Measurements from ENCODE around the gene AGRP.
"Not testable (repeated sequence)": the region's sequence is repeated elsewhere in the genome, so short reads cannot be mapped to it uniquely, and the experiment has no call there.

The AGRP gene, protein sequence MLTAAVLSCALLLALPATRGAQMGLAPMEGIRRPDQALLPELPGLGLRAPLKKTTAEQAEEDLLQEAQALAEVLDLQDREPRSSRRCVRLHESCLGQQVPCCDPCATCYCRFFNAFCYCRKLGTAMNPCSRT

DNA sequence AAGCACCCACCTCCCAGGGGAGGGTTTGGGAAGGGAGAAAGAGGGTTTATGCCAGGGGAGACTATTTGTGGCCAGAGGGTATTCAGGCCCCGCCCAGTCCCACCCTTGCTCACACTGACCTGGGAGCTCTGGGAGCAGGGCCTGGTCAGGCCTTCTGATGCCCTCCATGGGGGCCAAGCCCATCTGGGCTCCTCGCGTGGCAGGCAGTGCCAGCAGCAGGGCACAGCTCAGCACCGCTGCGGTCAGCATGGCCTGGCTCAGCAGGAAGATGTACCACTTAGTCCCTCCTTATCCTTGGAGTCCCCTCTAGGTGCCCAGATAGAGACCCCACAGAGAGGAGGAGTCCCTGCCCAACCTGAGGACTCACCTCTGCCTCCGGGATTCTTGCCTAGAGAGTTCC is at the start of gene AGRP:
TSS of gene AGRP (minus strand) at position 398 of the 400 bp plus-strand sequence. CDS start at position 249, 149 bp downstream.
- peak in 1 of 10 donors; percentile 61 for DNase-seq
- intact Hi-C loops (cut with DNase I): loop anchor here (5.0 kb wide), 1 partner anchor 34 kb away; no protein-coding TSS in a partner anchor

DNA sequence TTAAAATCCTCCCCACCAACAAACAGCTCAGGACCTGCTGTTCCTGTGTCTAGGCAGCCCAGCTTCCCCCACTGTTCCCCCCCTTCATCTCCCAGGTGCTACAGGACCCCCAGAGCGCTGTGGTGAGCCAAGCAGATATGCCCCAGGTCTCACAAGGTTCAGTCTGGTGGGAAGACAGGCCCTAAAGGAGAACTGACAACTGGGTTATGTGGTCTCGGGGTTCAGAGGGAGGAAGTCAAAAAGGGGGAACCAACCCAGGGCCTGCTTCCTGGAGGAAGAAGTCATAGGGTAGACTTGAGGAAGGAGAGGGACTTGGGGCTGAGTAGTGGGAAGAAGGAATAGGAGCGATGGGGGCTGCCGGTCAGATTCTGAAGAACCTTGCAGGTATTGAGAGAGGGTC is 47.9 kb upstream of the AGRP start:
- intact Hi-C loops (cut with DNase I): no loop called here
- peak in 1 of 10 donors; percentile 57 for DNase-seq

DNA sequence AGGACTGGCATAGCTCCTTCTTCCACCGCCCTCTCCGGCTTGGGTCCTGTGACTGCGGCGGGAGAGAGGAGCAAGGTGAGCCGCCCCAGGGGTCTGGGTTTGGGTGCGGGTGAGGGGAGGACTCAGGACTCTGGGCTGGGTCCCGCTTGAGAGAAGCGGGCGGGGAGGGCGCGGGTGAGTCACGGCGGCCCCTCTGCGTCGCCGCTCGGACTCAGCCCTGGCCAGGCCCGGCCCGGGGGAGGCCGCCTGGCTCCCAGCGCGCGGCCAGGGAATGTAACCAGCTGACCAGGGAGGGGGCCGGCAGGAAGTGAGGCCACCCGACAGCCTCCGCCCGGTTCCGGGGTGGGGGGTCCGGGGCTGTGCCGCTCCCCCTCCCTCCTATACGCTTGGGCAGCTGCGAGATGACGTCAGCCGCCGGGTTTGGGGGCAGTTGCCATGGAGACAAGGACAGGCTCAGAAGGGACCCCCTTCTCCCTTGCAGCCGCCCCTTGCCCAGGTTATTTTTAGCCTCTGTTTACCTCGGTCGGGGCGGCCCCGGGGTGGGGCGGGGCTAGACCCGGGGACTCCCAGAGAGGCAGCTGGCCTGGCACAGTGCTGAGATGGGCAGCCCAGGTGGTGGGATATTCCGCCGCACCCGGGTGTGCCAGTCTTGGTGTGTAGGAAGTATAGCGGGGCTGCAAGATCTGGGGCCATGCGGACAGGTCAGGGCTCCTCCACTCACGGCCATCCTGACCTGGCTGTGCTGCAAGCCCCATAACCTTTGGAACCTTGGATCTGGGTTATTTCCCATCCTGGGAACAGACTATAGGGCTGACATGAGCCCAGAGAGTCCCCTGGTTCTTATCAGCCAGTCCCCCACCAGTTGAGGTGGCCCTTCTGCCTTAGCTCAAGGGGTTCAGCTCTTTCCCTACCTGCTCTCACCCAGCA is 46.9 kb upstream of the AGRP start:
- peak in 9 of 10 donors; percentile 46 to 96 (median 72) for DNase-seq
- intact Hi-C loops (cut with DNase I): no loop called here

DNA sequence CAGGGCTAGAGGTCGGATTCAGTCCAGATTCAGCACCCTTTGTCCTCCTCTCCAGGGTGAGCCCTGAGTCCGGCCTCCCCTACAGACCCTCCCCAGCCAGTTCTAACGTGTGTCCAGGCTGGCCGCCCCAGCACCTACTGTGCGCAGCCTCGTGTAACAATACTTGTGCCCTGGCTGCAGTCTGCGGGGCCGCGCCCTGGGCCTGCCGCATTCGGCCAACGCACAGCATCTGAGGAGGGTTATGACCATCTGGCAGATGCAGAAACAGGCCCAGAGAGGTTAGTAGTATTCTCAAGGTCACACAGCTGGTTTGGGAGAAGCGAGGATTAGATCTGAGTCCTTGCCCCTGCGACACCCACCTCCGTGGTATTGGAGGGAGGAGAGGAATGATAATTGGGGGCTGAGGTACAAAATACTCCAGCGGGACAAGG is 46.2 kb upstream of the AGRP start:
- no peak for DNase-seq
- intact Hi-C loops (cut with DNase I): loop anchor here (10.0 kb wide), 1 partner anchor 315 kb away; the partner anchor contains the start of genes CENPT, NUTF2 and THAP11

DNA sequence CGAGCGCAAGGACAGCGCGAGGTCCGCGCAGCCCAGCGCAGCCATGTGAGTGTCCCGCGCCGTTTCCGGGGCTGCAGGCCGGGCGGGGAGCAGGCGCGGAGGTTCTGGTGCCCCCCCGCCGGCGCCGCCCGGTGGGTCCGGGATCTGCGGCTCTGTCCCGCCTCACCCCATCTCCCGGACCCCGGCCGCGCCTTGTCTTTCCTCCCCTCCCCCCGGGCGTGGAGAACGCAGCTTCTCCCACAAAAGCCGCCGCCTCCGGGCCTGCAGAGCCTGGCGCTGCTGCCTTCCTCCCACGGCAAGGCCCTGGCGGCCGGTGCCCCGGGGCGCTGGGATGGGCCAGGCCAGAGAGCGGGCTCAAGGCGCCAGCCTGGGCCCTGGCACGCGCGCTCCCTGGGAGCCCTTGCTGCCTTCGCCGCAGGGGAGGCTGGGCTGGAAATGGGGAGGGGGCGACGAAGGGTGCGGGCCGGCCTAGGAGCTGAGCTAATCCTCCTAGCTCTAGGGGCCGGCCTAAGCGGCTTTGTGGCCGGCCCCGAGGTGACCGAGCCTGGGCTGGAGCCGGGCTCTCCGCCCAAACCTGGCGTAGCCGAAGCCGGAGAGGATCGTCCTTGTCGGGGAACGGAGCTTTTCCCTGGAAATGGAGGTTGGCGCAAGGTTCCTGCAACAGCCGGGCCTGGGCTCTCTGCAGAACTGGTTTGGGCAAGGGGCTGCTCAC is 45.7 kb upstream of the AGRP start:
- intact Hi-C loops (cut with DNase I): loop anchor here (10.0 kb wide), 1 partner anchor 316 kb away; the partner anchor contains the start of genes CENPT, NUTF2 and THAP11
- peak in 1 of 10 donors; percentile 89 for DNase-seq

DNA sequence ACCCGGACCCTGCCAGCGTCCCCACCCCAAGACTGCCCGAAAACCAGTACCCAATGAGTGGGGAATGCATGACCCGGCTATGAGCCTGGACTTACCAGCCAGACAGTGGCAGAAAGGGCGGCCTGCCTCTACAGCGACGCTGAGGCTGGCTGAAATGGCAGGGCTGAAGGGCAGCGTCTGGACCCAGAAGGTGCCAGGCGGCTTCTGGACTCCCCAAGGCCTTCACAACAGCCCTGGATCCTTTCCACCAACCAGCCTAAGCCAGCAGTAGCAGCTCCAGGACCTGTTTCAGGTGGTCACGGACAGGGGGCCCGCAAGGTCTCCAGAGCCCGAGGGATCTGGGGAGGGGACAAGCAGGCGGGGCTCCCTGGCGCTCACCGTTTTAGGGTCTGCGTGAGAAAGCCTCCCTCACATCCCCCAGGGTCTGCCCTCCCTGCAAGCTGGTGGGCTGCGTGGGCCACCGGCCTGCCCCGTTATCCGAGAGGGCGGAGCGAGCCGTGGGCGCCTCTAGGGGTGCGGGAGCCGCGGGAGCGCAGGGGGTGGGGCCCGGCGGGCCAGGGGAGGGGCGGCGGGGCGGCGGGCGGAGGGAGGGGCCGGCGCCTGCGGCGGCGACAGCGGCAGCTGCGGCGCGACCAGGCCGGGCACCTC is 45.0 kb upstream of the AGRP start, which contains the start of gene RIPOR1:
TSS of gene RIPOR1 (plus strand) at position 608 of the 648 bp plus-strand sequence. CDS start 9,618 bp downstream, outside the sequence.
- intact Hi-C loops (cut with DNase I): loop anchor here (10.0 kb wide), 1 partner anchor 316 kb away; the partner anchor contains the start of genes CENPT, NUTF2 and THAP11
- DNase-seq: peak in 6 of 10 donors; percentile 61 to 94 (median 83)

DNA sequence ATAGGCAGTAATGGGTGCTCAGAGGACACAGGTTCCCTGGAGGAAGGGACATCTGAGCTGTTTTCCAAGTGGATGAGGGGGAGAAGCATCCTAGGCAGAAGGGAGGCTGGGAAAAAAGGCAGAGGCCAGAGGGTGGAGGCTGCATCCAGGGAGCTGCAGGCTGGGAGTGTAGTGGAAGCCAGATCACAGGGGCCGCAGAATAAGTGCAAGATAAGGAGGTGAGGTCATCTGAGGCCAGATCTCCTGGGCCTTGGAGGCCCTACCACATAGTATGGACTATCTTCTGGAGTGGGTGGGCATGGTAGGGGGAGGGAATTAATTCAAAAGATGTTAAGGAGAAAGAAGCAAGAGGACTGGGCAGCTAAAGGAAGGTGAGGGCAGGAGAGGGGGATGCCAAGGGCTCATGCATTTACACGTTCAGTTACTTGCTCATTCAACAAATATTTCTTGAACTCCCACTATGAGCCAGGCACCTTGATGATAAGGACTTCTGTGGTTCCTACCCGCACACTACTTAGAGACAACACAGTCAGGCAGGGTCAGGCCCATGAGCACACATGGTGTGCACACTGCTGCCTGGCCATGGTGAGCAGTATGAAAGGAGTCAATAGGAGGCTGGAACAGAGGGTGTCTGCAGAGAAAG is 42.9 kb upstream of the AGRP start:
- intact Hi-C loops (cut with DNase I): loop anchor here (10.0 kb wide), 1 partner anchor 319 kb away; the partner anchor contains the start of genes CENPT, NUTF2 and THAP11
- DNase-seq: no peak

DNA sequence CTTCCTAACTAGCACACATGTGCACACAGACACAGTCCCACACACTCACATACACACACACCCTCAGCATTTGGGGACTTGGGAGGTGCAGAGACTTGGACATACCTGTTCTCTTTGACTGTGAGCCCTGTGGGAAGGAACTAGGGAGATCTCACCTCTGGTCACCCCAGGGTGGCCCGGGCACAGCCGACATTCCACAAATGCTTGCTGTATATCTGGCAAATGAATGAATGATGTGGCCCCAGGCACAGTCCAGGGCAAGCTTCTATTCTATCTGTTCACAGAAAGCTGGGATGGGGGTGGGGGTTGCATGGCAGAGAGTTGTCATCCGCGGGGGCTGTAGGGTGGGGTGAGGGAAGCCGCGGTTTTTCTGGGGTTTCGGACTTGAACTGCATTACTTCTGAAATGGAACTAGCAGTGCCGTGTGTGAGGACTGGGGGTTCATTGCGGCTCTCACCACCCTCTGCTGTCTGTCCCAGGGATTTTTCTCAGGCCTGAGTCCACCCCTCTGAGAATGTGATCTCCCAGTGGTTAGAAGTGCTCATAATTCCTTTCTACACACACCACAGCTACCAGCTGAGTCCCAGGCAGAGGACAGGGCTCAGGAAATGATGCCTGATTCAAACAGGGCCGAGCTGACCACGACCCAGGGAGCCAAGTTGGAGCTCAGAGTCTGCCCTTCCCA is 42.0 kb upstream of the AGRP start:
- no peak for DNase-seq
- intact Hi-C loops (cut with DNase I): loop anchor here (10.0 kb wide), 1 partner anchor 319 kb away; the partner anchor contains the start of genes CENPT, NUTF2 and THAP11

DNA sequence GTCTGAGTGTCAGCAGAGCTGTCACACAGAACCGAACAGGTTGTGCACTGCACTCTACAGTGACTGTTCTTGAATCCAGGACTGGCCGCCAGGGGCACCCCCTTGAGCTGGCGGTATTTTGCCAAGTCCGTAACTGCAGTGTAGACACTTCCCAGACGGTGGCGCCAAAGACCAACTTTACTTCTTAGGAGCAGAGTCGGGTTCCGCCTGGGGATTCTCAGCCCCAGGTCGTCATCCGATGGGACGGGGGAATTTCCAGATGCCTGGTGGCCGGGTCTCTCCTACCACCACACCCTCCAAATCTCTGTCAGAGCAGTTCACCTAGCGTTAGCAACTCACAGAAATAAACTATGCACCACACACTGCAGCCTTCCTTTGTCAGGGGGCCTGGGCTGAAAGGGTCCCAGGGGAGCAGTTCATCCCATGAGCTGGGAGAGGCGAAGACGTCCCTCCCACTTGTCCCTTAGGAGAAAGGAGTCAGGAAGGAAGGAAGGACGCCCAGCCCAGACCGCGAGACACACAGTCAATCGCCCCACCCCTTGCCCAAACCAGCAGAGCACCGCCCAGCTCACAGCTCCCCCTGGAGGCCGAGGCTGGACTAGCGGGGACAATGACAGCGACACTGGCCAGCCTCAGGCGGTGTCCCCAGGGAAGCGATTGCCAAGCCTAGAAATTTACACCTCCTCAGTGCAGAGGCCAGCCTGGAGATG is 37.9 kb upstream of the AGRP start:
- DNase-seq: peak; percentile 86 to 99 (median 96)
- intact Hi-C loops (cut with DNase I): loop anchor here (1.0 to 10.0 kb wide), 3 partner anchors 41 to 324 kb away; partner anchors contain the start of genes CENPT, CTCF, NUTF2 and THAP11

DNA sequence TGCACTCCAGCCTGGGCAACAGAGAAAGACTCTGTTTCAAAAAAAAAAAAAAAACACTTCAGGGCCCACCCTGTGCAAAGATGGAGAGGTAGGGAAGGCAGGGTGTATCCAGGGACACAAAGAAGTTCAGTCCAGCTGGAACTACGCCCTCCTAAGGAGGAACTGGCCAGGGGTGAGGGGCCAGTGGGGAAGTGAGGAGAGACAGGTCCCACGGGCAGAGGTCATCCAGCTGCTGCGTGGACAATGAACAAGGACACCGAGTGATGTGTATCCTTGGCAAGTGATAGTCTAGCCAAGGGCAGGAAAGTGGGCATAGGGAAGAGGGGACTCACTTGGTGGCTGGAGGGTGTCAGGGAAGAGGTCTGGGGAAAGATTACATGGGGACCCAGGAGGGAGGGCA is 35.9 kb upstream of the AGRP start:
- no peak for DNase-seq
- intact Hi-C loops (cut with DNase I): loop anchor here (5.0 kb wide), 1 partner anchor 37 kb away; the partner anchor contains the start of genes AGRP and ATP6V0D1

DNA sequence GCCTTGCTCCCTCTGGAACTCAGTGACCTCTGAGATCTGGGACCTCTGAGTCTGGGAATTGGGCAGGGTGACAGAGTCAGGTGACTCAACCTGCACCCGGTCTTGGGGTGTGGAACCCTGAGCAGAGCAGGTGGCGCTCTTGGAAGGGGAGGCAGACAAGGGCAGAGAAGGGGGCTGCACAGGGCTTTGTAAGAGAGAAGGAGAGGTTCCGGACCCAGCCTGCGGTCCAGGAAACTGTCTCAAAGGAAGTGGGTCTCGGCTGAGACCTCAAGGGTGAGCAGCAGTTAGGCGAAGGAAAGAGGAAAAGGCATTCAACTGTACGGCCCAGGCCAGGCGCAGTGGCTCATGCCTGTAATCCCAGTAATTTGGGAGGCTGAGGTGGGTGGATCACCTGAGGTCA is 35.3 kb upstream of the AGRP start:
- DNase-seq: no peak
- intact Hi-C loops (cut with DNase I): loop anchor here (5.0 kb wide), 1 partner anchor 36 kb away; the partner anchor contains the start of genes AGRP and ATP6V0D1

DNA sequence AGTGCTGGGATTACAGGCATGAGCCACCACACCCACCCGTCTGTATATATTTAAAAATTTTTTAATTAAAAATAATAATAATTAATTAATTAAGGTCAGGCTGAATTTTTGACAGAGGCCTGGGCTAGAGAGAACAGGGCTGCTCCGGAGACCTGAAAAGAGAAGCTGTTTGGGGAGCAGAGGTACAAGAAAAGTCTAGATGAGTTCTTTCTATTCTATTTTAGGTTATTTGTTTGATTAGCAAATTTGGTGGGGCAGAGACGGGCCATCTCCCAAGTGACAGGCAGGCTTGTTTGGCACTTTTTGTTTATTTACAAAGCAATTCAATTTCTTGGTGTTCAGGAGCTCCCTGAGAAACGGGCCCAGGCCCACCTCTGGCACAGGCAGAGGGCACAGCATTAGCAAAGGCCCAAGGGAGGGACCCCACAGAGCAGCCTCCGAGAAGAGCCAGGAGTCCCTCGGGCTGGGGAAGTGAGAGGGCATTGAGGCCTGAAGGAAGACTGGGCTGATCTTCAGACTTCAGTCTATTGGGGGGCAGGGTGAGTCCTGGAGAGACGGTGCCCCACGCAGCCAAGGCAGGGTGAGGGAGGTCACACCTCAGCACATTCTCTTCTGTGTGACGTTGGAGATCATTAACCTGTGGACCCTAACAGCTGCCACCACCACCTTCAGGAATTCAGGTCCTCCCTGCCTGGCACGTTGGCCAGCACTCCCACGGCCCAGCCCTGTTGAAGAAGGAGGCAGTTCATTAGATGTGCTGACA is 34.5 kb upstream of the AGRP start:
- DNase-seq: no peak
- intact Hi-C loops (cut with DNase I): loop anchor here (5.0 kb wide), 1 partner anchor 36 kb away; the partner anchor contains the start of genes AGRP and ATP6V0D1

DNA sequence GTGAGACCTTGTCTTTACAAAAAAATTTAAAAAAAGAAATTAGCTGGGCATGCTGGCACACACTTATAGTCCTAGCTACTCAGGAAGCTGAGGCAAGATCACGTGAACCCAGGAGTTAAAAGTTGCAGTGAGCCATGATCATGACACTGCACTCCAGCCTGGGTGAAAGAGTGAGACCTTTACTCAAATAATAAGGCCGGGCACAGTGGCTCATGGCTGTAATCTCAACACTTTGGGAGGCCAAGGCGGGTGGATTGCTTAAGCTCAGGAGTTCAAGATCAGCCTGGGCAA is 33.8 kb upstream of the AGRP start:
- intact Hi-C loops (cut with DNase I): loop anchor here (5.0 kb wide), 1 partner anchor 35 kb away; the partner anchor contains the start of genes AGRP and ATP6V0D1
- DNase-seq: no peak

DNA sequence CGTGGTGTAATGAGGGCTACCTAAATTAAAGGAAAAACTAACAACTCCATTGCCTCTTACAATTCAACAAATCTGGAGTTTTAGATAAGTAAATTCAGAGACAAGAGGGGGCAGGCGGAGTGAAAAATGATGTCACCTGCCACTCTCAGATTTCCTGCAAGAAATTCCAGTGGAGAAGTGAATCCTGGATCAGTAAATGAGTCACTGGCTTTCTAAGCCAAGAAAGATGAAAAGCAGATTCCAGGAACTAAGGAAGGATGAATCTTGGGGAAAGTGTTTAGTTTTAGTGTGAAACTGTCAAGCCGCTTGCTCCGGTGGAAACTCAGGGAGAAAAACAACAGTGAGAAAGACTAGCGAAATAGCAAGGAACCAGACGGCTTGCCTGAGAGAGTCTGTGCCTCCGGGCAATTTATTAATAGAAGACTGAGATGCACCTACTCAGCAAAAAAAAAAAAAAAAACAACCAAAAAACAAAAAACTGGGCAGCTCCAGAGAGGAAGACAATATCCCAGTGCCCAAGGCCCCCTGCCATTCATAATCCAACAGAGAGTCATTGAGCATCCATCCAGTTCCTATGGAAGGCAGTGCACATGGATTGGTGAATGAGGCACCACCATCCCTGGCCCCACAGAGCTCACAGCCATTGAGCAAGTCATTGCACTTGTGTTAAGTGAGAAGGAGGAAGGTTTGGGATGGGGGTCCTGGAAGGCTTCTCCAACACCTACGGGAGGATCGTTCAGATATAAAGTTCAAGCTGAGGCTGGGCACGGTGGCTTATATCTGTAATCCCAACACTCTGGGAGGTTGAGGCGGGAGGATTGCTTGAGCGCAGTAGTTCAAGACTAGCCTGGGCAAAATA is 33.2 kb upstream of the AGRP start:
- DNase-seq: no peak
- intact Hi-C loops (cut with DNase I): loop anchor here (5.0 kb wide), 1 partner anchor 34 kb away; the partner anchor contains the start of genes AGRP and ATP6V0D1

DNA sequence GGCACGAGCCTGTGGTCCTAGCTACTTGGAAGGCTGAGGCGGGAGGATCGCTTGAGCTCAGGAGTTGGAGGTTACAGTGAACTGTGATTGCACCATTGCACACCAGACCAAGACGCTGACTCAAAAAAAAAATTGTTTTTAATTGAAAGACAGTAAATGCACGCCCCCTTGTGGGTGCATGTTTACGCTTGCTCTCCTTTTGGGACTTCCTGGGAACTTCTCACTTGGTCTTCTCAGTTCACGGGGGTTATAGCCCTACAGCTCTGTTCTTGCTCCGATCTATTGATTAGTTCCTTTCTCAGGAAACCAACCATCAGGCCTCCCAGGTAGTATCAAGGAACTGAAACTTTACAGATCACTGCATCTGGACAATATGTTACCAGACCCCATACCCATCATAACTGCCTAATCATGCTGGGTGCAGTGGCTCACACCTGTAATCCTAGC is 31.1 kb upstream of the AGRP start:
- intact Hi-C loops (cut with DNase I): no loop called here
- DNase-seq: peak in 5 of 10 donors; percentile 49 to 89 (median 56)

DNA sequence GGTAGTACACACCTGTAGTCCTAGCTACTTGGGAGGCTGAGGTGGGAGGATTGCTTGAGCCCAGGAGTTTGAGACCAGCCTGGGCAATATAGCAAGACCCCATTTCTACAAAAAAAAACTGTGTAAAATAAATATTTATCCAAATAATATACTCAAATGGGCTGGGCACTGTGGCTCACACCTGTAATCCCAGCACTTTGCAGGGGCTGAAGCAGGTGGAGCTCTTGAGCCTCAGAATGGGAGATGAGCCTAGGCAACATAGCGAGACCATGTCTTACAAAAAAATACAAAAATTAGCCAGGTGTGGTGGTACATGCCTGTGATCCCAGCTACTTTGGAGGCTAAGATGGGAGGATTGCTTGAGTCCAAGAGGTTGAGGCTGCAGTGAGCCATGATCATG is 30.5 kb upstream of the AGRP start:
- DNase-seq; intact Hi-C loops (cut with DNase I): not testable (repeated sequence)

Data from posterior cingulate gyrus (tissue), 11 donors.